ENCODE results near the gene WWOX. TPM values are rescaled to one million over a fixed set of nuclear protein-coding genes. Genes with fewer than 3 reads are reported as not detected.

Gene WWOX
- total and polyA plus RNA-seq, 2 donors (not counting 3 experiments of a cell fraction or from before 2014, with no cell fraction given) = 6.2 to 12.5 TPM

GRCh38 chr16:79168321-79168720 is 1068.9 kb downstream of the WWOX start:
- Histone ChIP-seq H3K4me3 (replicated peaks in 1 of 3; ENCODE audit: insufficient read depth in 1 of 3, low read depth in 1 of 3, low read length in 3 of 3) (no peak overlapping the region), H3K79me2 (ENCODE audit: control insufficient read depth, insufficient read depth, low read length) (no peaks in the 10 kb centered on the region), H4K20me1 (replicated peaks; ENCODE audit: control insufficient read depth, extremely low read depth, insufficient read depth, low read length) (no peaks in the 10 kb centered on the region), H3K27ac (ENCODE audit: insufficient read depth, low read depth, low read length) (no peak overlapping the region), H3K9ac (replicated peaks; ENCODE audit: extremely low read depth, insufficient read depth, low read length) (no peak overlapping the region), H3K4me2 (ENCODE audit: insufficient read depth, low read length) (no peak overlapping the region), H3K36me3 (ENCODE audit: control insufficient read depth in 2 of 2, extremely low read depth in 1 of 2, insufficient read depth in 2 of 2, low read length in 2 of 2) (no peaks in the 10 kb centered on the region), H3K4me1 (ENCODE audit: control insufficient read depth, extremely low read depth, insufficient read depth, low read length) (no peaks in the 10 kb centered on the region), H3K9me1 (replicated peaks; ENCODE audit: control insufficient read depth, extremely low read depth, insufficient read depth, low read length) (no peaks in the 10 kb centered on the region), H3K27me3 (ENCODE audit: control insufficient read depth in 2 of 2, insufficient read depth in 2 of 2, low read length in 2 of 2) (no peaks in the 10 kb centered on the region), H3K9me3 (replicated peaks; ENCODE audit: control insufficient read depth, insufficient read depth, low read length) (peaks cover 13% of the 10 kb centered on the region), H2AFZ (ENCODE audit: low read depth, low read length) (no peak overlapping the region)
- no peak for TF ChIP-seq GATA2 (IDR thresholded peaks at IDR 0.05; ENCODE audit: insufficient read depth, insufficient read length, low read depth, low read length)
- TF ChIP-seq CTCF (IDR thresholded peaks at IDR 0.05; ENCODE audit: extremely low read depth in 1 of 2, insufficient read depth in 1 of 2, low read depth in 1 of 2, low read length in 2 of 2) = no peak
- no peak for TF ChIP-seq FOS (IDR thresholded peaks at IDR 0.05; ENCODE audit: borderline replicate concordance, insufficient read depth, low read length)
- no peak for TF ChIP-seq MAX (IDR thresholded peaks at IDR 0.05; ENCODE audit: insufficient read depth, insufficient read length)
- no peak for TF ChIP-seq EZH2 (IDR thresholded peaks at IDR 0.05; ENCODE audit: borderline replicate concordance, low read depth, low read length, severe bottlenecking)
- no peak for TF ChIP-seq POLR2A (IDR thresholded peaks at IDR 0.05; ENCODE audit: low read depth, low read length)
- ChIA-PET CTCF (no interaction called here), POLR2A (no interaction called here)
- dilution Hi-C loops (cut with MboI; ENCODE audit: extremely low pct_ligation_motif_present, low sequenced_read_pairs) = no loop called here
- DNase-seq (ENCODE audit: low read depth, low spot score) (no peak), FAIRE-seq (no peak)
- intact Hi-C loops (cut with micrococcal nuclease) = no loop called here
- BruUV-seq (replicated peaks) = no TSS peak

GRCh38 chr16:79169239-79169638 is 1069.8 kb downstream of the WWOX start:
- FAIRE-seq = no peak
- no peaks in the 10 kb centered on the region for H3K4me1 ChIP-seq (ENCODE audit: control insufficient read depth, extremely low read depth, insufficient read depth, low read length)
- no peaks in the 10 kb centered on the region for H3K79me2 ChIP-seq (ENCODE audit: control insufficient read depth, insufficient read depth, low read length)
- H4K20me1 ChIP-seq (replicated peaks; ENCODE audit: control insufficient read depth, extremely low read depth, insufficient read depth, low read length) = no peaks in the 10 kb centered on the region
- dilution Hi-C loops (cut with MboI; ENCODE audit: extremely low pct_ligation_motif_present, low sequenced_read_pairs) (no loop called here), intact Hi-C loops (cut with micrococcal nuclease) (no loop called here)
- H3K9ac ChIP-seq (replicated peaks; ENCODE audit: extremely low read depth, insufficient read depth, low read length) = no peak overlapping the region
- H3K4me2 ChIP-seq (ENCODE audit: insufficient read depth, low read length) = no peak overlapping the region
- H3K27ac ChIP-seq (ENCODE audit: insufficient read depth, low read depth, low read length) = no peak overlapping the region
- TF ChIP-seq POLR2A (IDR thresholded peaks at IDR 0.05; ENCODE audit: low read depth, low read length) (no peak), GATA2 (IDR thresholded peaks at IDR 0.05; ENCODE audit: insufficient read depth, insufficient read length, low read depth, low read length) (no peak), MYC (IDR thresholded peaks at IDR 0.05; ENCODE audit: low read depth, low read length) (no peak), MAX (IDR thresholded peaks at IDR 0.05; ENCODE audit: insufficient read depth, insufficient read length) (no peak), EZH2 (IDR thresholded peaks at IDR 0.05; ENCODE audit: borderline replicate concordance, low read depth, low read length, severe bottlenecking) (no peak), FOS (IDR thresholded peaks at IDR 0.05; ENCODE audit: borderline replicate concordance, insufficient read depth, low read length) (no peak)
- no peaks in the 10 kb centered on the region for H3K36me3 ChIP-seq (ENCODE audit: control insufficient read depth in 2 of 2, extremely low read depth in 1 of 2, insufficient read depth in 2 of 2, low read length in 2 of 2)
- no peaks in the 10 kb centered on the region for H3K27me3 ChIP-seq (ENCODE audit: control insufficient read depth in 2 of 2, insufficient read depth in 2 of 2, low read length in 2 of 2)
- no peak overlapping the region for H2AFZ ChIP-seq (ENCODE audit: low read depth, low read length)
- ChIA-PET CTCF (no interaction called here), POLR2A (no interaction called here)
- peaks cover 13% of the 10 kb centered on the region for H3K9me3 ChIP-seq (replicated peaks; ENCODE audit: control insufficient read depth, insufficient read depth, low read length)
- H3K9me1 ChIP-seq (replicated peaks; ENCODE audit: control insufficient read depth, extremely low read depth, insufficient read depth, low read length) = no peaks in the 10 kb centered on the region
- no peak overlapping the region for H3K4me3 ChIP-seq (replicated peaks in 1 of 3; ENCODE audit: insufficient read depth in 1 of 3, low read depth in 1 of 3, low read length in 3 of 3)
- DNase-seq (ENCODE audit: low read depth, low spot score) = no peak
- BruUV-seq (replicated peaks) = no TSS peak
